GM18520 (cell line): ENCODE results near the gene NEUROD6.

Experiments used
- ATAC-seq: cut with Tn5 transposase; IDR thresholded peaks from one replicate; pipeline ENCODE4 v1.9.1; 2021; ENCODE audit not compliant: unreplicated experiment

Gene NEUROD6

GRCh38 chr7:31335161-31335856 is 5.2 kb downstream of the NEUROD6 start:
- no peak for ATAC-seq

GRCh38 chr7:31333291-31333690 is 7.2 kb downstream of the NEUROD6 start:
- ATAC-seq: no peak

GRCh38 chr7:31327071-31327470 is 13.5 kb downstream of the NEUROD6 start:
- no peak for ATAC-seq

GRCh38 chr7:31326416-31326815 is 14.1 kb downstream of the NEUROD6 start:
- ATAC-seq: no peak

- ATAC-seq: no peak
These were observed 17.4 kb downstream of the NEUROD6 start for GRCh38 chr7:31323101-31323500.

GRCh38 chr7:31320675-31321074 is 19.9 kb downstream of the NEUROD6 start:
- ATAC-seq: no peak

GRCh38 chr7:31318313-31318712 is 22.2 kb downstream of the NEUROD6 start:
- ATAC-seq: no peak

- no peak for ATAC-seq
These were observed 23.6 kb downstream of the NEUROD6 start for GRCh38 chr7:31316876-31317275.

- no peak for ATAC-seq
These were observed 24.8 kb downstream of the NEUROD6 start for GRCh38 chr7:31315758-31316157.

- ATAC-seq: no peak
These were observed 25.7 kb downstream of the NEUROD6 start for GRCh38 chr7:31314781-31315180.

GRCh38 chr7:31312889-31313288 is 27.6 kb downstream of the NEUROD6 start:
- no peak for ATAC-seq

- ATAC-seq: no peak
These were observed 29.0 kb downstream of the NEUROD6 start for GRCh38 chr7:31311552-31311951.

GRCh38 chr7:31310321-31310935 is 30.1 kb downstream of the NEUROD6 start:
- ATAC-seq: no peak

GRCh38 chr7:31309407-31309806 is 31.1 kb downstream of the NEUROD6 start:
- ATAC-seq: no peak

- no peak for ATAC-seq
These were observed 31.9 kb downstream of the NEUROD6 start for GRCh38 chr7:31308652-31309051.

- ATAC-seq: no peak
These were observed 32.6 kb downstream of the NEUROD6 start for GRCh38 chr7:31307972-31308371.

- ATAC-seq: no peak
These were observed 35.3 kb downstream of the NEUROD6 start for GRCh38 chr7:31305260-31305659.

- ATAC-seq: no peak
These were observed 36.1 kb downstream of the NEUROD6 start for GRCh38 chr7:31304446-31304845.

GRCh38 chr7:31302356-31302755 is 38.2 kb downstream of the NEUROD6 start:
- no peak for ATAC-seq

GRCh38 chr7:31299336-31299735 is 41.2 kb downstream of the NEUROD6 start:
- ATAC-seq: no peak

GRCh38 chr7:31290601-31291000 is 49.9 kb downstream of the NEUROD6 start:
- ATAC-seq: no peak
